HG03558 (cell line): Measurements from ENCODE around the gene PYGB.

Experiments
- ATAC-seq: cut with Tn5 transposase; IDR thresholded peaks from one replicate; pipeline ENCODE4 v1.9.1; 2021; ENCODE audit warnings: moderate number of reproducible peaks; ENCODE audit not compliant: unreplicated experiment; ENCODE audit errors: extremely low read depth

Gene PYGB

DNA sequence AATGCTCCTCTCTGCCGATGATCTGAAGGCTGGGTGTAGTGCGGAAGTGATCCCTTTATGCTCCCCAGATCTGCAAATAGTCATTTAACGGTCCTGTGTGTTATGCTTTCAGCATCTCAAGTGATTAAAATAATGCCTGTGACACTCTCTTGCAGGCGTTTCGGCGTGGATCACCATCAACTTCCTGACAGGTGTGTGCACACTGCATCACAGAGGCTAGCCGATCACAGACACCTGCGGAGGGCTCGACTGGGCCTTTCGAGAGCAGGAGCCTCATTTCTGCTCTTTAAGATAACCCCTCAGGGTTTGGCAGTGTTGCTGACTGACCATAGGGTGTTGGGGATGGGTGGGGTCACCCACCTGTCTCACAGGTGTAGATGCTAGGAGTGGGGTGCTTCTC lies 32.4 kb upstream of the PYGB start:
- ATAC-seq: no peak

DNA sequence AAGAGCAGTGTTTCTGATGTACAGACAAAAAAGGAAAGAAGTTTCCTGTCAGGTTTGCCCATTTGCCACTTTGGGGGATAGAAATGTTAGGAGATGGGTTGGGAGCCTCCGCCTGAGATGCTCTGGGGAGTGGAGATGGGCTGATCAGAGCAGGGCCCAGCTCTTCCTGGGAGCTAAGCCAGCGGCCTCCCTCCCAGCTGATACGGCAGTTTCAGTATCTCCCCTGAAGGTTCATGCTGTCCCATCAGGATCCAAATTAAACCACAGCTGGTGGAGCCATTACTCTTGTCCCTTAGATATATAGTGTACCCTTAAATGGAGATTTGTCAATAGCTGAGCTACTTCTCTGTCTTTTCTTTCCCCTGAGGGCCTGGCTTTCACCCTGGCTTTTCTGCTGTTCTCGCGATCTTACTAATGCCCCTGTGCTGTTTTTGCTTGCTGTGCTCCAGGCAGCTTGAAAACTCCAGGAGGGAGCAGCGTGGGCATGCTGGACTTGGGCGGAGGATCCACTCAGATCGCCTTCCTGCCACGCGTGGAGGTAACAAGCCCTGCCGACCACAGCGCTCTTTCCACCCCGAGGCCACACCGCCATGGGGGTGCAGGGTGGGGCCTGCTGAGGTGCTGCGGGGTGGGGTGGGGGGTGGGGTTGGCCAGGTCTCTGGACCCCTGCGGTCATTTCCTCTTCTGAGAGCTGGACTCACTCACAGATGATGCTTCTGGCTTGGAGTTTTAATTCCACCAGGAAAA lies 31.5 kb upstream of the PYGB start:
- ATAC-seq: no peak

- ATAC-seq: no peak
These were observed 30.4 kb upstream of the PYGB start for GRCh38 chr20:25217161-25218108.

- ATAC-seq: no peak
These were observed 29.8 kb upstream of the PYGB start for GRCh38 chr20:25218109-25218486.

- no peak for ATAC-seq
These were observed 29.4 kb upstream of the PYGB start for GRCh38 chr20:25218492-25218891.

- no peak for ATAC-seq
These were observed 28.5 kb upstream of the PYGB start for GRCh38 chr20:25219365-25219764.

GRCh38 chr20:25220021-25220730 lies 27.7 kb upstream of the PYGB start:
- no peak for ATAC-seq

DNA sequence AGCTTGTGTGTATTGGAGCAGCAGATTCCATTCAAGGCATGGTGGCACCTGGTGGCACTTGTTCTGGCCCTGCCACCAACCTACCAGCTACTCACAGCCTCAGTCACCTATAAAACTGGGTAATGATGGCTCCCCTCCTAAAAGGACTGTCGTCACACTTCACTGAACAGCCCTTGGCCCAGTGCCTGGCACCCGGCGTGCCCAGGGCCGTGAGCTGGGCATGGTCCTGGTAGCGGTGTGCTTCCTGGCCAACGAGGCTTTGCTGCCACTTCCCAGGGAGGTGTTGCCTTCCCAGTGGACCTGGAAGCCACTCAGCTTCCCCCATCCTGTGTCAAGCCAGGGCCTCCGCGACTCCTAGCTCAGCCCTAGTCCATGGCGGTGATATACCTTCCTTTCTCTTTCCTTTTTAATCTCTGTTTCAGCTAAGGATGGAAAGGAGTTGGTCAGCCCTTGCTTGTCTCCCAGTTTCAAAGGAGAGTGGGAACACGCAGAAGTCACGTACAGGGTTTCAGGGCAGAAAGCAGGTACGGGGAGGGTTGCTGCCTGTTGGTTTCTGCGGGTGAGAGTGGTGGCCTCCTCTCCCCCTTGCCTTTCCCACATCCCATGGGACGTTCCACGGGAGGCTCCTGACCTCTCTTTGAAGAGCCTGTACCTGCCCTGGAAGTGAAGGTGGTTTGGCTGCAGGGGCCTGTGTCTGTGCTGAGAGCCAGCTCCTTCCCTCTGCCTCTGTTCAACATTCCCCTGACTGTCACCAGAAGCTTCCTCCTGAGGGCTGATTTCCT lies 26.9 kb upstream of the PYGB start:
- ATAC-seq: no peak

- no peak for ATAC-seq
These were observed 26.1 kb upstream of the PYGB start for GRCh38 chr20:25221592-25222460.

- no peak for ATAC-seq
These were observed 25.3 kb upstream of the PYGB start for GRCh38 chr20:25222461-25223178.

DNA sequence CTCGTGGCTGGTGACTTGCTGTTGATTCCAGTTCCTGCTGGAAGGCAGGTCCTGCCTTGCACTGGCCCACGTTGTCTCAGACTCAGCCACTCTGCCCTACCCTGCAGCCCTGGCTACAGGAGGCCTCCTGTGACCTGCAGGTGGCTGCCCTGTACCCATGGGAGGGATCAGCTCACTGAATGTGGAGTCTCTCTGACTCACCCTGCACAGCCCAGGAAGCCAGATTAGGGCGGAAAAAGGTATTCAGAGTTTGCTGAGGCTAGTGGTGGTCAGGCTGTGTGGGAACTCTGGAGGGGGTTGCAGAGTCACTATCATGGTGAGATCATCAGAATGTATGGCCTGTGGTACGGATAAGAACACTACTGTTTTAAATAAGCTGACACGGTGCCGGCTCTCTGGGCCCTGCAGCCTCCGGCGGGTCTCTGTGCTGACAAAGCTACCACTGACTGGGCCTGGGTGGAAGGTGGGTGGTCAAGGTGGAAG lies 24.7 kb upstream of the PYGB start:
- ATAC-seq: no peak

GRCh38 chr20:25223765-25224720 lies 23.8 kb upstream of the PYGB start:
- ATAC-seq: no peak

DNA sequence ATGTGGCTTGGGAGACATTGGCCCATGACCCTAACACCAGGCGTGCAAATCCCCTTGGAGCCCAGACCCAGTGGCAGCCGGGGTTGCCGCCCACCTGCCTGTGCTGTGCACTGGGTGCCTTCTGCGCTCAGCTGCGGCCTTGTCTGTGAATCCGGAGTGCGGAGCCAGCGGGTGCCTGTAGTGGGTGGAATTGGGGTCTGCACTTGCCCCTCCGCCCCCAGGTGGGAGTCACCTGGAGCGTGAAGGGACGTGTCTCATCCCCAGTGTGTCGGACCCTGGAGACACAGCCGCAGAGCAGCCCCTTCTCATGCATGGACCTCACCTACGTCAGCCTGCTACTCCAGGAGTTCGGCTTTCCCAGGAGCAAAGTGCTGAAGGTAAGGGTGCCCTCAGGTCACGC lies 22.9 kb upstream of the PYGB start:
- no peak for ATAC-seq

DNA sequence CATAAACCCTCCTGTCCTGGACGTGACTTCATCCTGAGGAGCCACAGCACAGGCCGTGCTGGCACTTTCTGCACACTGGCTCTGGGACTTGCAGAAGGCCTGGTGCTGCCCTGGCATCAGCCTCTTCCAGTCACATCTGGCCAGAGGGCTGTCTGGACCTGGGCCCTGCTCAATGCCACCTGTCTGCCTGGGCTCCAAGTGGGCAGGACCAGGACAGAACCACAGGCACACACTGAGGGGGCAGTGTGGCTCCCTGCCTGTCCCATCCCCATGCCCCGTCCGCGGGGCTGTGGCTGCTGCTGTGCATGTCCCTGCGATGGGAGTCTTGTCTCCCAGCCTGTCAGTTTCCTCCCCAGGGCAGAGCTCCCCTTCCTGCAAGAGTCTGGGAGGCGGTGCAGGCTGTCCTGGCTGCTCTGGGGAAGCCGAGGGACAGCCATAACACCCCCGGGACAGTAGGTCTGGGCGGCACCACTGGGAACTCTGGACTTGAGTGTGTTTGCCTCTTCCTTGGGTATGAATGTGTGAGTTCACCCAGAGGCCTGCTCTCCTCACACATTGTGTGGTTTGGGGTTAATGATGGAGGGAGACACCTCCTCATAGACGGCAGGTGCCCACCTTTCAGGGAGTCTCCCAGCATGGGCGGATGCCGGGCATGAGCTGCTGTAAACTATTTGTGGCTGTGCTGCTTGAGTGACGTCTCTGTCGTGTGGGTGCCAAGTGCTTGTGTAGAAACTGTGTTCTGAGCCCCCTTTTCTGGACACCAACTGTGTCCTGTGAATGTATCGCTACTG lies 22.0 kb upstream of the PYGB start:
- no peak for ATAC-seq

GRCh38 chr20:25226433-25227316 lies 21.2 kb upstream of the PYGB start:
- ATAC-seq: no peak
